ENCODE measurements around the gene GOLGA5.
"Not testable (repeated sequence)": the region's sequence is repeated elsewhere in the genome, so short reads cannot be mapped to it uniquely, and the experiment has no call there.

GOLGA5 gene

DNA sequence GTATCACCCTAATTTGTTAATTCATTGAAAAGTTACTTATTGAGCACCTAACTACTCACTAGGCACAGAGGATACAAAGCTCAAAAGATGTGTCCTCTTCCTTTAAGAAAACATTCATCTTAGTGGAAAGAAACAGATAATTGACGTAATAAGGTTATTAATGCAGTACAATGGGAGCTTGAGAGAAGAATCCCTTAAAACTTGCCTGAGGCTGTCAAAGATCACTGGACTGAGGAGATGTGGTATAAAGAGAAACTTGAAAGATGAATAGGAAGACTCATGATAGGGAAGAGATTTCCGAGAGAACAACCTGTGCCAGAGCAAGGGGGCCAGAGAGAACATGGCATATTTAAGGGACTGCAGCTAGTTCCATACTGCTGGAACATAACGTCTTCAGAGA lies 19.1 kb downstream of the GOLGA5 start:
- no peaks in the 10 kb centered on the region for H3K9me3 Mint-ChIP-seq

GRCh38 chr14:92819011-92819597 lies 25.0 kb downstream of the GOLGA5 start:
- ATAC-seq (replicated peaks) (no peak), DNase-seq (no peak)
- H3K9me3 Mint-ChIP-seq, result no peaks in the 10 kb centered on the region
- H3K4me1 Mint-ChIP-seq (ENCODE audit: low read depth in 2 of 2), result no peaks in the 10 kb centered on the region
- peaks cover 75% of the 10 kb centered on the region for H3K36me3 Mint-ChIP-seq (ENCODE audit: insufficient read depth)
- no peaks in the 10 kb centered on the region for H3K27me3 Mint-ChIP-seq
- H3K27ac Mint-ChIP-seq, result peak overlapping the region in 1 of 2 donors; percentile 10
- no peak overlapping the region for H3K4me3 Mint-ChIP-seq

More for the DNA sequence above, 19.1 kb downstream of the GOLGA5 start:
- peaks cover 55% of the 10 kb centered on the region for H3K36me3 Mint-ChIP-seq (ENCODE audit: insufficient read depth)
- no peaks in the 10 kb centered on the region for H3K4me1 Mint-ChIP-seq (ENCODE audit: low read depth in 2 of 2)
- no peak for DNase-seq
- H3K27ac Mint-ChIP-seq, result no peak overlapping the region
- no peak for ATAC-seq (replicated peaks)
- no peaks in the 10 kb centered on the region for H3K27me3 Mint-ChIP-seq
- H3K4me3 Mint-ChIP-seq, result no peak overlapping the region

- DNase-seq; H3K9me3 Mint-ChIP-seq; ATAC-seq (replicated peaks); H3K4me3 Mint-ChIP-seq; H3K27me3 Mint-ChIP-seq; H3K27ac Mint-ChIP-seq; H3K4me1 Mint-ChIP-seq (ENCODE audit: low read depth in 2 of 2): not testable (repeated sequence)
- H3K36me3 Mint-ChIP-seq (ENCODE audit: insufficient read depth), result peaks cover 81% of the 10 kb centered on the region
These were observed 25.8 kb downstream of the GOLGA5 start for GRCh38 chr14:92819680-92820535.

- not testable (repeated sequence) for H3K9me3 Mint-ChIP-seq; DNase-seq; ATAC-seq (replicated peaks); H3K27ac Mint-ChIP-seq; H3K27me3 Mint-ChIP-seq; H3K4me1 Mint-ChIP-seq (ENCODE audit: low read depth in 2 of 2); H3K4me3 Mint-ChIP-seq
- peaks cover 81% of the 10 kb centered on the region for H3K36me3 Mint-ChIP-seq (ENCODE audit: insufficient read depth)
These were observed 26.4 kb downstream of the GOLGA5 start for GRCh38 chr14:92820536-92820840.

DNA sequence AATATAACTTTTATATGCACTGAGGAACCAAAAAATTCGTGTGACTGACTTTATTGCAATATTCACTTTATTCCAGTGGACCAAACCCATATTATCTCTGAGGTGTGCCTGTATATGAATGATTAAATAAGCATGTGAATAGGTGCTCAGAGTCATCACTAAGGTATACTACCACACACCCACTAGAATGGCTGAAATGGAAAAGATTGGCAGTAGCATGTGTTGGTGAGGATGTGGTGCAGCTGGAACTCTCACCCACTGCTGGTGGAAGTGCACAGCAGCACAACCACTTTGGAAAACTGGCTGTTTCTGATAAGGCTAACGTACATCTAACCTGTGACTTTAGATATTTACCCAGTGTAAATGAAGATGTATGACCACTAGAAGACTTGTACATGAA lies 36.8 kb downstream of the GOLGA5 start:
- DNase-seq, result no peak
- peaks cover 74% of the 10 kb centered on the region for H3K36me3 Mint-ChIP-seq (ENCODE audit: insufficient read depth)
- no peak overlapping the region for H3K27ac Mint-ChIP-seq
- no peaks in the 10 kb centered on the region for H3K9me3 Mint-ChIP-seq
- no peak for ATAC-seq (replicated peaks)
- H3K4me1 Mint-ChIP-seq (ENCODE audit: low read depth in 2 of 2), result no peaks in the 10 kb centered on the region
- H3K27me3 Mint-ChIP-seq, result no peaks in the 10 kb centered on the region
- H3K4me3 Mint-ChIP-seq, result no peak overlapping the region

DNA sequence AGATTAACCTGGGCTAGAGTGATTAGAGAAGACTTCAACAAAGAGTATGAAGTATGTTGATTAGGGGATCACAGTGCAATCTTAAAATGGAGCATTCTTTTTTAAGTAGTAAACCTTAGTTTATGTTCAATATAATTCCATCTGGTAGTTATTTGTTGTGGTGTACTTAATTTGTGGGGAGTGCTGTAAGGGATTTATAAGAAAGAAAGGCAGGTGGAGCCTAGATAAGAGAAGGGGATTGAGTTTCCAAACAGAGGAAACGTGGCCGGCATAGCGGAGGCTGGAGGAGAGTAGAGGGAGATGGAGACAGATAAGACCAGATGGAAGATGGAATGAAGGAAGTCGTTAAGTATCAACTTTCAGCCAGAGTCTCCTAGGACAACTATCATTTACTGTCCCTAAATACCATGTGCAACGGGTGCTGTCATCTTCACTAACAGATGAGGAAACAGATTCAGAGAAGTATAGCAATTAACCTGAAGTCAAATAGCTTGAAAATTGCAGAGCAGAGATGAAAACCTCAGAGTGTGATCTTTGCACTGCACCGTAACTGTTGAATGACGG lies 38.1 kb downstream of the GOLGA5 start:
- Mint-ChIP-seq H3K9me3 (no peaks in the 10 kb centered on the region), H3K27ac (no peak overlapping the region), H3K36me3 (ENCODE audit: insufficient read depth) (peaks cover 73% of the 10 kb centered on the region), H3K4me3 (no peak overlapping the region), H3K4me1 (ENCODE audit: low read depth in 2 of 2) (no peaks in the 10 kb centered on the region), H3K27me3 (no peaks in the 10 kb centered on the region)
- no peak for ATAC-seq (replicated peaks)
- DNase-seq, result no peak

DNA sequence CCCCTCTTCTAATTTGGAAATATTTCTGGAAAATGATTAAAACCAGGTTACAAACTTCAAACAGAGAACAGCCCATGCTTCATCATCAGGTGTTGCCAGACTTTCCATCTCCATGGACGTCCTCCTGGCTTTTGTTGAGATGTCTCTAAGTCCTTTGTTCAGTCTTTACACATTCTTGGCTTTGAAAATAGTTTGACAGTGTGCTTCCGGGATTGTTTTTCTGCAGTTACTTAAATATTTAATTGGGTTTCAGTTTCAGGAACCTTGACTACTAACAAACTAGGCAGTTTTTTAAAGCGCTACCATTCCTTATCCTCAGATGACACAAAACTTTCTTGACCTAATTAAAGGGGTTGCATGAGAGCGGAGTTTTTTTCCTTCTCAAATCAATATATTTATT lies 47.8 kb downstream of the GOLGA5 start:
- H3K27ac Mint-ChIP-seq, result no peak overlapping the region
- DNase-seq, result no peak
- peaks cover 41% of the 10 kb centered on the region for H3K36me3 Mint-ChIP-seq (ENCODE audit: insufficient read depth)

DNA sequence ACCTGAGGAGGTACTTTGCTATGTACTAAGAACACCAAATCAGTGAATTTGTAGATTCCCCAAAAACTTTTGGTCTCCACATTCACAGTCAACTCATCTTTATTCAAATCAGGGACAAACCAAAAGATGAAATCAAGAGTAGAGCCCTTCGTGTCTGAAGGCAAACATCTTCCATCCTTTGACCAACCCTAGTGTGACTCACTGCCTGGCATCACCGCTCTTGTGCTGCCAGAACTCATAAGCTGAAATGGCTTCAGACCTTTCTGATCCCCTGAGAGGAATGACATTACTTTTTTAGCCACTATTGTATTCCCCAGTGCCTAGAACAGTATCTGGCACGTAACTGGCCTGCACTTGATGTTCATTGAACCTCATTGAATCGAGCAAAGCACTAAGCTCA lies 50.1 kb downstream of the GOLGA5 start:
- peaks cover 19% of the 10 kb centered on the region for H3K36me3 Mint-ChIP-seq (ENCODE audit: insufficient read depth)
- no peaks in the 10 kb centered on the region for H3K9me3 Mint-ChIP-seq
- peaks cover 15 to 16% of the 10 kb centered on the region in 2 donors for H3K4me1 Mint-ChIP-seq (ENCODE audit: low read depth in 2 of 2)
- no peak for ATAC-seq (replicated peaks)
- H3K27me3 Mint-ChIP-seq, result no peaks in the 10 kb centered on the region
- DNase-seq, result no peak
- H3K4me3 Mint-ChIP-seq, result no peak overlapping the region
- peak overlapping the region in 1 of 2 donors; percentile 20 for H3K27ac Mint-ChIP-seq

More for the DNA sequence above, 47.8 kb downstream of the GOLGA5 start:
- Mint-ChIP-seq H3K9me3 (no peaks in the 10 kb centered on the region), H3K4me3 (no peak overlapping the region), H3K27me3 (no peaks in the 10 kb centered on the region), H3K4me1 (ENCODE audit: low read depth in 2 of 2) (peaks cover 8 to 10% of the 10 kb centered on the region in 2 donors)
- ATAC-seq (replicated peaks), result no peak

- Mint-ChIP-seq H3K36me3 (ENCODE audit: insufficient read depth) (peaks cover 7% of the 10 kb centered on the region), H3K27me3 (no peaks in the 10 kb centered on the region), H3K9me3 (no peaks in the 10 kb centered on the region), H3K27ac (peak overlapping the region; percentile 11), H3K4me1 (ENCODE audit: low read depth in 2 of 2) (peaks cover 15 to 16% of the 10 kb centered on the region in 2 donors), H3K4me3 (no peak overlapping the region)
- no peak for DNase-seq
- peak; percentile 71 for ATAC-seq (replicated peaks)
These were observed 52.2 kb downstream of the GOLGA5 start for GRCh38 chr14:92846162-92846897.

DNA sequence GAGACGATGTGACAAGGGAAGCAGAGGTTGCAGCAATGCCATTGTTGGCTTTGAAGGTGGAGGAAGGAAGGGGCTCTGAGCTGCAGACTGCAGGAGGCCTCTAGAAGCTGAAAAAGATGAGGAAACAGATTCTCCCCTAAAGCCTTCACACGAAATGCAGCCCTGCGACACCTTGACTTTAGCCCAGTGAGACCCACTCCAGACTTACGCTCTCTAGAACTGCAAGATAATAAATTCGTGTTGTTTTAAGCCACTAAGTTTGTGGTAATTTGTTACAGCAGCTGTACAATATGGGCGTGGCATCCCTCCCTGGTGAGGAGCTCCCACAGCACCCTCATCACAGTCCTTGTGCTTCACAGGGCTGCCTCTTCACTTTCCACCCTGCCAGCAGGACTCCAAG lies 53.2 kb downstream of the GOLGA5 start:
- peak overlapping the region; percentile 11 for H3K27ac Mint-ChIP-seq
- DNase-seq (no peak), ATAC-seq (replicated peaks) (no peak)
- peaks cover 16 to 20% of the 10 kb centered on the region in 2 donors for H3K4me1 Mint-ChIP-seq (ENCODE audit: low read depth in 2 of 2)
- peak overlapping the region in 1 of 2 donors; percentile 21 for H3K4me3 Mint-ChIP-seq
- peaks cover 0 to 4% of the 10 kb centered on the region in 2 donors for H3K27me3 Mint-ChIP-seq
- H3K9me3 Mint-ChIP-seq, result no peaks in the 10 kb centered on the region
- H3K36me3 Mint-ChIP-seq (ENCODE audit: insufficient read depth), result peaks cover 2% of the 10 kb centered on the region

DNA sequence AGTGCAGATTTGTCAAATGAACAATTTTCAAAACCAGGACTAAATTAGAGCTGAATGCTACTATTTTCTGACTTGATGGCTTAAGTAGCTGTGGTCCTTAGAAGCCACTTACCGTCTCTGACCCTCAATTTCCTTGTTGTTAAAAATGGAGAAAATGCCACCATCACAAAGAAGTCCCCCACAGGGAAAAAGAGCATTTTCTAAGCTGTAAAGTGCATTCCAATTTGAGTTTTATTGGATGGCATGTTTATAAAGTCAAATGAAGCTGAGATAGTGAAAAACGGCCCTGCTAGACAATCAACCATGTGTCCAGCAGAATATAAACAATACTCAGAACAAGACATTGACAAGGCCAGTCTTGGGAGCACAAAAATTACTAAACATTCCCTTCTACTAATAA lies 53.6 kb downstream of the GOLGA5 start:
- Mint-ChIP-seq H3K27ac (peak overlapping the region in 1 of 2 donors; percentile 11), H3K4me3 (no peak overlapping the region)

GRCh38 chr14:92848887-92849286 lies 54.8 kb downstream of the GOLGA5 start:
- no peak overlapping the region for H3K4me3 Mint-ChIP-seq
- no peak overlapping the region for H3K27ac Mint-ChIP-seq
- peaks cover 2% of the 10 kb centered on the region for H3K36me3 Mint-ChIP-seq (ENCODE audit: insufficient read depth)
- H3K27me3 Mint-ChIP-seq, result peaks cover 6 to 18% of the 10 kb centered on the region in 2 donors
- H3K4me1 Mint-ChIP-seq (ENCODE audit: low read depth in 2 of 2), result peaks cover 22 to 34% of the 10 kb centered on the region in 2 donors
- ATAC-seq (replicated peaks) (no peak), DNase-seq (no peak)
- H3K9me3 Mint-ChIP-seq, result no peaks in the 10 kb centered on the region

More for the DNA sequence above, 53.6 kb downstream of the GOLGA5 start:
- peaks cover 0 to 9% of the 10 kb centered on the region in 2 donors for H3K27me3 Mint-ChIP-seq
- DNase-seq (no peak), ATAC-seq (replicated peaks) (no peak)
- no peaks in the 10 kb centered on the region for H3K9me3 Mint-ChIP-seq
- peaks cover 16 to 25% of the 10 kb centered on the region in 2 donors for H3K4me1 Mint-ChIP-seq (ENCODE audit: low read depth in 2 of 2)
- H3K36me3 Mint-ChIP-seq (ENCODE audit: insufficient read depth), result peaks cover 2% of the 10 kb centered on the region

GRCh38 chr14:92850492-92850891 lies 56.4 kb downstream of the GOLGA5 start:
- no peak for ATAC-seq (replicated peaks)
- H3K9me3 Mint-ChIP-seq, result no peaks in the 10 kb centered on the region
- no peak for DNase-seq
- peak overlapping the region in 1 of 2 donors; percentile 66 for H3K27ac Mint-ChIP-seq
- H3K4me3 Mint-ChIP-seq, result no peak overlapping the region
- peaks cover 2% of the 10 kb centered on the region for H3K36me3 Mint-ChIP-seq (ENCODE audit: insufficient read depth)
- peaks cover 22 to 34% of the 10 kb centered on the region in 2 donors for H3K4me1 Mint-ChIP-seq (ENCODE audit: low read depth in 2 of 2)
- peaks cover 19 to 33% of the 10 kb centered on the region in 2 donors for H3K27me3 Mint-ChIP-seq

All from effector memory CD8-positive, alpha-beta T cell (primary cell).